HepG2 (cell line): ENCODE results near the gene STAT4.

Experiments
- BRCA1 ChIP-seq: sonication (generic); formaldehyde crosslinking; IDR thresholded peaks from 2 replicates; pipeline ENCODE4 v1.4.0; 2020; ENCODE audit warnings: missing genetic modification reagents
- CEBPB ChIP-seq: IDR thresholded peaks from 2 replicates; pipeline ENCODE4 v1.6.1; 2011; ENCODE audit warnings: low read depth, low read length, improper control_type of control experiment, borderline replicate concordance
- MZF1 ChIP-seq: sonication (generic); formaldehyde crosslinking; IDR thresholded peaks from 2 replicates; pipeline ENCODE4 v1.8.1; 2023; ENCODE audit warnings: mild to moderate bottlenecking, missing genetic modification reagents, borderline replicate concordance
- PAF1 ChIP-seq: IDR thresholded peaks from 2 replicates; pipeline ENCODE4 v1.6.1; 2016; ENCODE audit warnings: missing genetic modification reagents, missing compliant biosample characterization
- RAD21 ChIP-seq: fragments of 450-650 bp; formaldehyde crosslinking; IDR thresholded peaks from 2 replicates; pipeline ENCODE4 v1.5.0; 2020; ENCODE audit warnings: mild to moderate bottlenecking
- SP4 ChIP-seq: sonication (generic); formaldehyde crosslinking; IDR thresholded peaks from 2 replicates; pipeline ENCODE4 v1.8.1; 2023; ENCODE audit warnings: mild to moderate bottlenecking, missing genetic modification reagents
- U2AF2 ChIP-seq: fragments of 200-400 bp; formaldehyde crosslinking; IDR thresholded peaks from 2 replicates; pipeline ENCODE4 v1.6.1; 2017; ENCODE audit warnings: low read depth, mild to moderate bottlenecking, low read length
- ZNF878 ChIP-seq: sonication (generic); formaldehyde crosslinking; IDR thresholded peaks from 2 replicates; pipeline ENCODE4 v1.8.1; 2023; ENCODE audit warnings: mild to moderate bottlenecking, missing genetic modification reagents, moderate library complexity
- TF ChIP-seq, protein P1 (sequence below): IDR thresholded peaks from 2 replicates; pipeline ENCODE4 v1.6.1; 2012; ENCODE audit warnings: inconsistent platforms
- TF ChIP-seq, protein P2 (sequence below), 2 experiments: IDR thresholded peaks; 2 replicates each; pipeline ENCODE4 v1.6.1; 2011 to 2012; ENCODE audit warnings: low read length in 2 of 2, borderline replicate concordance in 1 of 2, low read depth in 1 of 2, mild to moderate bottlenecking in 1 of 2, moderate library complexity in 1 of 2
- TF ChIP-seq, protein P3 (sequence below): sonication (generic); formaldehyde crosslinking; IDR thresholded peaks from 2 replicates; pipeline ENCODE4 v1.4.0; 2020; ENCODE audit warnings: missing genetic modification reagents, borderline replicate concordance

DNA sequence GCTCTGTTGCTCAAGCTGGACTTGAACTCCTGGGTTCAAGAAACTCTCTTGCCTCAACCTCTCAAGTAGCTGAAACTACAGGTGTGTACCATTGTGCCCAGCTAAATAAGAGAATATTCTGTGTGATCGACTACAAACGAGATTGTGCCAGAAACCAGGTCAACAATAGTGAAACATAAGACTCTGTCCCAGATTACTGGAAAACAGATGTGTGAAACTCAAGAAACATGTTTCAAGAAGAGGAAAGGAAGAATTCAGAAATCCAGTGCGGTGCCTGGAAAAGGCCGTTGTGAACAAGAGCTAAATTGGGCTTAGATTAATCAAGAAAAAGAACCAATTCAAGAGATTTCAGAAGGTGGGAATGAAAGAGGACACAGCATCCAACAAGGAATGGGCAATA, 113.4 kb downstream of the STAT4 start:
- TF ChIP-seq, protein P1, sequence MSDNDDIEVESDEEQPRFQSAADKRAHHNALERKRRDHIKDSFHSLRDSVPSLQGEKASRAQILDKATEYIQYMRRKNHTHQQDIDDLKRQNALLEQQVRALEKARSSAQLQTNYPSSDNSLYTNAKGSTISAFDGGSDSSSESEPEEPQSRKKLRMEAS = no peak
- TF ChIP-seq BRCA1 (CRISPR knock-in tag) (no peak), ZNF878 (CRISPR knock-in tag) (no peak), MZF1 (no peak), SP4 (CRISPR knock-in tag) (no peak), U2AF2 (no peak), PAF1 (no peak), CEBPB (no peak), RAD21 (CRISPR knock-in tag) (no peak)
- TF ChIP-seq, protein P2, sequence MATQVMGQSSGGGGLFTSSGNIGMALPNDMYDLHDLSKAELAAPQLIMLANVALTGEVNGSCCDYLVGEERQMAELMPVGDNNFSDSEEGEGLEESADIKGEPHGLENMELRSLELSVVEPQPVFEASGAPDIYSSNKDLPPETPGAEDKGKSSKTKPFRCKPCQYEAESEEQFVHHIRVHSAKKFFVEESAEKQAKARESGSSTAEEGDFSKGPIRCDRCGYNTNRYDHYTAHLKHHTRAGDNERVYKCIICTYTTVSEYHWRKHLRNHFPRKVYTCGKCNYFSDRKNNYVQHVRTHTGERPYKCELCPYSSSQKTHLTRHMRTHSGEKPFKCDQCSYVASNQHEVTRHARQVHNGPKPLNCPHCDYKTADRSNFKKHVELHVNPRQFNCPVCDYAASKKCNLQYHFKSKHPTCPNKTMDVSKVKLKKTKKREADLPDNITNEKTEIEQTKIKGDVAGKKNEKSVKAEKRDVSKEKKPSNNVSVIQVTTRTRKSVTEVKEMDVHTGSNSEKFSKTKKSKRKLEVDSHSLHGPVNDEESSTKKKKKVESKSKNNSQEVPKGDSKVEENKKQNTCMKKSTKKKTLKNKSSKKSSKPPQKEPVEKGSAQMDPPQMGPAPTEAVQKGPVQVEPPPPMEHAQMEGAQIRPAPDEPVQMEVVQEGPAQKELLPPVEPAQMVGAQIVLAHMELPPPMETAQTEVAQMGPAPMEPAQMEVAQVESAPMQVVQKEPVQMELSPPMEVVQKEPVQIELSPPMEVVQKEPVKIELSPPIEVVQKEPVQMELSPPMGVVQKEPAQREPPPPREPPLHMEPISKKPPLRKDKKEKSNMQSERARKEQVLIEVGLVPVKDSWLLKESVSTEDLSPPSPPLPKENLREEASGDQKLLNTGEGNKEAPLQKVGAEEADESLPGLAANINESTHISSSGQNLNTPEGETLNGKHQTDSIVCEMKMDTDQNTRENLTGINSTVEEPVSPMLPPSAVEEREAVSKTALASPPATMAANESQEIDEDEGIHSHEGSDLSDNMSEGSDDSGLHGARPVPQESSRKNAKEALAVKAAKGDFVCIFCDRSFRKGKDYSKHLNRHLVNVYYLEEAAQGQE (IDR thresholded peaks at IDR 0.05; ENCODE audit: borderline replicate concordance in 1 of 2, low read depth in 1 of 2, low read length in 2 of 2) = no peak
- TF ChIP-seq, protein P3, sequence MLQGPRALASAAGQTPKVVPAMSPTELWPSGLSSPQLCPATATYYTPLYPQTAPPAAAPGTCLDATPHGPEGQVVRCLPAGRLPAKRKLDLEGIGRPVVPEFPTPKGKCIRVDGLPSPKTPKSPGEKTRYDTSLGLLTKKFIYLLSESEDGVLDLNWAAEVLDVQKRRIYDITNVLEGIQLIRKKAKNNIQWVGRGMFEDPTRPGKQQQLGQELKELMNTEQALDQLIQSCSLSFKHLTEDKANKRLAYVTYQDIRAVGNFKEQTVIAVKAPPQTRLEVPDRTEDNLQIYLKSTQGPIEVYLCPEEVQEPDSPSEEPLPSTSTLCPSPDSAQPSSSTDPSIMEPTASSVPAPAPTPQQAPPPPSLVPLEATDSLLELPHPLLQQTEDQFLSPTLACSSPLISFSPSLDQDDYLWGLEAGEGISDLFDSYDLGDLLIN = no peak
